IPS-NIHi7 (cell line): ENCODE results near the gene CD300LG.
"Not testable (repeated sequence)": the region's sequence is repeated elsewhere in the genome, so short reads cannot be mapped to it uniquely, and the experiment has no call there.

Experiments
- DNase-seq: peaks from one replicate; pipeline ENCODE4 v3.0.0; 2012; ENCODE audit warnings: mixed read lengths; ENCODE audit errors: extremely low spot score

The CD300LG gene

GRCh38 chr17:43854498-43854897 is 7.5 kb downstream of the CD300LG start:
- DNase-seq, result no peak

- DNase-seq, result no peak
Observed at GRCh38 chr17:43855061-43855460, 8.1 kb downstream of the CD300LG start.

- DNase-seq, result no peak
Observed at GRCh38 chr17:43856141-43856540, 9.2 kb downstream of the CD300LG start.

GRCh38 chr17:43857141-43857540 is 10.2 kb downstream of the CD300LG start:
- DNase-seq, result no peak

GRCh38 chr17:43857957-43858600 is 11.1 kb downstream of the CD300LG start:
- no peak for DNase-seq

- DNase-seq, result no peak
Observed at GRCh38 chr17:43860077-43860725, 13.2 kb downstream of the CD300LG start.

- DNase-seq, result no peak
Observed at GRCh38 chr17:43860927-43861622, 14.1 kb downstream of the CD300LG start.

- no peak for DNase-seq
Observed at GRCh38 chr17:43861960-43862359, 15.0 kb downstream of the CD300LG start.

- no peak for DNase-seq
Observed at GRCh38 chr17:43864161-43864984, 17.4 kb downstream of the CD300LG start.

- DNase-seq, result no peak
Observed at GRCh38 chr17:43868226-43868994, 21.4 kb downstream of the CD300LG start.

- not testable (repeated sequence) for DNase-seq
Observed at GRCh38 chr17:43869031-43869430, 22.1 kb downstream of the CD300LG start.

- DNase-seq, result no peak
Observed at GRCh38 chr17:43871946-43872690, 25.1 kb downstream of the CD300LG start.

- DNase-seq, result no peak
Observed at GRCh38 chr17:43873091-43873490, 26.1 kb downstream of the CD300LG start.

GRCh38 chr17:43873815-43874214 is 26.8 kb downstream of the CD300LG start:
- no peak for DNase-seq

- DNase-seq, result no peak
Observed at GRCh38 chr17:43874293-43874692, 27.3 kb downstream of the CD300LG start.

- no peak for DNase-seq
Observed at GRCh38 chr17:43875476-43876147, 28.6 kb downstream of the CD300LG start.

- DNase-seq, result no peak
Observed at GRCh38 chr17:43877031-43877430, 30.1 kb downstream of the CD300LG start.

GRCh38 chr17:43877451-43878155 is 30.6 kb downstream of the CD300LG start:
- no peak for DNase-seq
